Panc1 (cell line): Measurements from ENCODE around the gene HMOX1. TPM values are rescaled to one million over a fixed set of nuclear protein-coding genes. Genes with fewer than 3 reads are reported as not detected.

Experiments used
- ATAC-seq: fragments of 200-7000 bp; cut with Tn5 transposase; 2 replicates; pipeline ENCODE4 v1.9.1; 2020; ENCODE audit warnings: mild to moderate bottlenecking, moderate library complexity
- BruUV-seq: library from RNA; stranded (reverse); fragments of 400-500 nt; replicated peaks from 2 replicates; lab custom pipeline; 2021; lab: Mats Ljungman, UMichigan
- CTCF ChIA-PET: fragments of 300-600 bp; sonication (Branson Sonifier 250); formaldehyde crosslinking; loops from one replicate; lab custom pipeline; 2022; ENCODE audit warnings: antibody characterized with exemption; lab: Charles Lee
- POLR2A ChIA-PET: fragments of 300-600 bp; sonication (Branson Sonifier 250); formaldehyde crosslinking; loops from one replicate; lab custom pipeline; 2022; ENCODE audit warnings: antibody characterized with exemption; lab: Charles Lee
- DNase-seq: peaks from one replicate; pipeline ENCODE4 v3.0.0-alpha.2; 2010; ENCODE audit warnings: low read depth, low spot score
- H3K27ac ChIP-seq: 2 replicates; pipeline ENCODE4 v1.5.1; 2011; ENCODE audit warnings: mild to moderate bottlenecking, low read length, inconsistent platforms
- H3K27me3 ChIP-seq: fragments of 200-500 bp; sonication (Bioruptor generic); 2 replicates; pipeline ENCODE4 v1.6.0; 2014; ENCODE audit warnings: low read length, inconsistent platforms; ENCODE audit not compliant: control insufficient read depth, insufficient read depth
- H3K36me3 ChIP-seq: fragments of 200-500 bp; sonication (Bioruptor generic); 2 replicates; pipeline ENCODE4 v1.5.1; 2014; ENCODE audit warnings: inconsistent platforms, mild to moderate bottlenecking, low read length, moderate library complexity; ENCODE audit not compliant: control insufficient read depth, insufficient read depth
- H3K4me1 ChIP-seq: 2 replicates; pipeline ENCODE4 v1.5.1; 2011; ENCODE audit warnings: inconsistent platforms, mild to moderate bottlenecking, low read length, moderate library complexity; ENCODE audit not compliant: control insufficient read depth, insufficient read depth
- H3K4me3 ChIP-seq, 2 experiments: 2 replicates each; pipeline ENCODE4 v1.5.1; 2011 to 2012; ENCODE audit warnings: low read depth in 2 of 2, low read length in 2 of 2, mild to moderate bottlenecking in 2 of 2, inconsistent platforms in 1 of 2, moderate library complexity in 1 of 2
- H3K9me3 ChIP-seq: fragments of 200-500 bp; sonication (Bioruptor generic); 2 replicates; pipeline ENCODE4 v1.5.1; 2014; ENCODE audit warnings: low read depth, mild to moderate bottlenecking, inconsistent platforms, low read length, moderate library complexity; ENCODE audit not compliant: control insufficient read depth, insufficient read depth
- POLR2AphosphoS5 ChIP-seq: IDR thresholded peaks from 2 replicates; pipeline ENCODE4 v1.6.1; 2012; ENCODE audit warnings: mild to moderate bottlenecking, low read depth, low read length, moderate library complexity
- SIN3A ChIP-seq: IDR thresholded peaks from 2 replicates; pipeline ENCODE4 v1.6.1; 2012; ENCODE audit warnings: low read depth, mild to moderate bottlenecking, low read length, moderate library complexity, borderline replicate concordance; ENCODE audit not compliant: insufficient read depth
- TCF7L2 ChIP-seq: IDR thresholded peaks from 2 replicates; pipeline ENCODE4 v1.6.1; 2011; ENCODE audit warnings: mild to moderate bottlenecking, low read depth, low read length, inconsistent platforms
- in situ Hi-C: cut with HindIII; loops from 2 replicates; pipeline ENCODE4 v1.10.0; 2016; ENCODE audit warnings: low sequenced_read_pairs, low pct_unique_long_range_greater_than_20kb
- intact Hi-C: fragments of 100-400 bp; cut with micrococcal nuclease; formaldehyde crosslinking; loops from one replicate; pipeline ENCODE4 v1.10.0; 2022; ENCODE audit not compliant: unreplicated experiment
- total RNA-seq: library from RNA; stranded (reverse); gene quantifications from one replicate; pipeline ENCODE4 v1.2.1, GENCODE V29; 2021; ENCODE audit not compliant: unreplicated experiment
- TF ChIP-seq, protein P1 (sequence below), 2 experiments: IDR thresholded peaks; 2 replicates each; pipeline ENCODE4 v1.6.1; 2011 to 2012; ENCODE audit warnings: low read depth in 2 of 2, control low read depth in 1 of 2, low read length in 1 of 2, mild to moderate bottlenecking in 1 of 2, moderate library complexity in 1 of 2; ENCODE audit not compliant: insufficient read depth in 1 of 2
- TF ChIP-seq, protein P2 (sequence below): fragments of 450-650 bp; IDR thresholded peaks from 2 replicates; pipeline ENCODE4 v1.5.1; 2017; ENCODE audit warnings: mild to moderate bottlenecking

Gene HMOX1
- total RNA-seq, 1 experiment from 2014 or later = 105 TPM

DNA sequence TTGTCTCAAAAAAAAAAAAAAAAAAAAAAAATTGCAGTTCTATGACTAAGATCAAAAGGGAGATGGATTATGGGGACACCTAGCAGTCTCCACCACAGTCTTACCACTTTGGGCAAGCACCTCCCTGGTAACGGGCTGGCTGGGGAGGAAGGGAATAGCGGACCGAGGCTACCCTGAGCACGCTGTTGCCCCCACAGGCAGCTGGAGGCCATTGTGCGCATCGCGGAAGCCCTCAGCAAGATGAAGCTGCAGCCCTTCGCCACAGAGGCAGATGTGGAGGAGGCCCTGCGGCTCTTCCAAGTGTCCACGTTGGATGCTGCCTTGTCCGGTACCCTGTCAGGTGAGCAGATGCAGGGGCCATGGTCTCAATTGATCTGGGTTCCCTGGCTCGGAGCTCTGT is 40.2 kb downstream of the HMOX1 start:
- Histone ChIP-seq H3K27ac (no peak overlapping the region), H3K36me3 (no peaks in the 10 kb centered on the region), H3K27me3 (no peaks in the 10 kb centered on the region), H3K4me1 (0 out of 2 replicates have a peak, but pooled peaks cover 3% of the 10 kb centered on the region), H3K9me3 (no peaks in the 10 kb centered on the region), H3K4me3 (no peak overlapping the region)
- BruUV-seq = no TSS peak
- in situ Hi-C loops = no loop called here
- intact Hi-C loops = no loop called here
- ChIA-PET POLR2A (interaction anchor here (0.7 kb wide), 1 partner anchor 228 kb away, joined by 11 read pairs; no protein-coding TSS in a partner anchor), CTCF (interaction anchor here (0.7 kb wide), 1 partner anchor 69 kb away, joined by 3 read pairs; no protein-coding TSS in a partner anchor)
- TF ChIP-seq, protein P1, sequence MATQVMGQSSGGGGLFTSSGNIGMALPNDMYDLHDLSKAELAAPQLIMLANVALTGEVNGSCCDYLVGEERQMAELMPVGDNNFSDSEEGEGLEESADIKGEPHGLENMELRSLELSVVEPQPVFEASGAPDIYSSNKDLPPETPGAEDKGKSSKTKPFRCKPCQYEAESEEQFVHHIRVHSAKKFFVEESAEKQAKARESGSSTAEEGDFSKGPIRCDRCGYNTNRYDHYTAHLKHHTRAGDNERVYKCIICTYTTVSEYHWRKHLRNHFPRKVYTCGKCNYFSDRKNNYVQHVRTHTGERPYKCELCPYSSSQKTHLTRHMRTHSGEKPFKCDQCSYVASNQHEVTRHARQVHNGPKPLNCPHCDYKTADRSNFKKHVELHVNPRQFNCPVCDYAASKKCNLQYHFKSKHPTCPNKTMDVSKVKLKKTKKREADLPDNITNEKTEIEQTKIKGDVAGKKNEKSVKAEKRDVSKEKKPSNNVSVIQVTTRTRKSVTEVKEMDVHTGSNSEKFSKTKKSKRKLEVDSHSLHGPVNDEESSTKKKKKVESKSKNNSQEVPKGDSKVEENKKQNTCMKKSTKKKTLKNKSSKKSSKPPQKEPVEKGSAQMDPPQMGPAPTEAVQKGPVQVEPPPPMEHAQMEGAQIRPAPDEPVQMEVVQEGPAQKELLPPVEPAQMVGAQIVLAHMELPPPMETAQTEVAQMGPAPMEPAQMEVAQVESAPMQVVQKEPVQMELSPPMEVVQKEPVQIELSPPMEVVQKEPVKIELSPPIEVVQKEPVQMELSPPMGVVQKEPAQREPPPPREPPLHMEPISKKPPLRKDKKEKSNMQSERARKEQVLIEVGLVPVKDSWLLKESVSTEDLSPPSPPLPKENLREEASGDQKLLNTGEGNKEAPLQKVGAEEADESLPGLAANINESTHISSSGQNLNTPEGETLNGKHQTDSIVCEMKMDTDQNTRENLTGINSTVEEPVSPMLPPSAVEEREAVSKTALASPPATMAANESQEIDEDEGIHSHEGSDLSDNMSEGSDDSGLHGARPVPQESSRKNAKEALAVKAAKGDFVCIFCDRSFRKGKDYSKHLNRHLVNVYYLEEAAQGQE (IDR thresholded peaks at IDR 0.05; ENCODE audit: insufficient read depth in 1 of 2, low read depth in 2 of 2, low read length in 1 of 2) = no peak
- TF ChIP-seq, protein P2, sequence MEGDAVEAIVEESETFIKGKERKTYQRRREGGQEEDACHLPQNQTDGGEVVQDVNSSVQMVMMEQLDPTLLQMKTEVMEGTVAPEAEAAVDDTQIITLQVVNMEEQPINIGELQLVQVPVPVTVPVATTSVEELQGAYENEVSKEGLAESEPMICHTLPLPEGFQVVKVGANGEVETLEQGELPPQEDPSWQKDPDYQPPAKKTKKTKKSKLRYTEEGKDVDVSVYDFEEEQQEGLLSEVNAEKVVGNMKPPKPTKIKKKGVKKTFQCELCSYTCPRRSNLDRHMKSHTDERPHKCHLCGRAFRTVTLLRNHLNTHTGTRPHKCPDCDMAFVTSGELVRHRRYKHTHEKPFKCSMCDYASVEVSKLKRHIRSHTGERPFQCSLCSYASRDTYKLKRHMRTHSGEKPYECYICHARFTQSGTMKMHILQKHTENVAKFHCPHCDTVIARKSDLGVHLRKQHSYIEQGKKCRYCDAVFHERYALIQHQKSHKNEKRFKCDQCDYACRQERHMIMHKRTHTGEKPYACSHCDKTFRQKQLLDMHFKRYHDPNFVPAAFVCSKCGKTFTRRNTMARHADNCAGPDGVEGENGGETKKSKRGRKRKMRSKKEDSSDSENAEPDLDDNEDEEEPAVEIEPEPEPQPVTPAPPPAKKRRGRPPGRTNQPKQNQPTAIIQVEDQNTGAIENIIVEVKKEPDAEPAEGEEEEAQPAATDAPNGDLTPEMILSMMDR = no peak
- TF ChIP-seq SIN3A (no peak), TCF7L2 (no peak), POLR2AphosphoS5 (no peak)
- ATAC-seq (no peak), DNase-seq (no peak)

DNA sequence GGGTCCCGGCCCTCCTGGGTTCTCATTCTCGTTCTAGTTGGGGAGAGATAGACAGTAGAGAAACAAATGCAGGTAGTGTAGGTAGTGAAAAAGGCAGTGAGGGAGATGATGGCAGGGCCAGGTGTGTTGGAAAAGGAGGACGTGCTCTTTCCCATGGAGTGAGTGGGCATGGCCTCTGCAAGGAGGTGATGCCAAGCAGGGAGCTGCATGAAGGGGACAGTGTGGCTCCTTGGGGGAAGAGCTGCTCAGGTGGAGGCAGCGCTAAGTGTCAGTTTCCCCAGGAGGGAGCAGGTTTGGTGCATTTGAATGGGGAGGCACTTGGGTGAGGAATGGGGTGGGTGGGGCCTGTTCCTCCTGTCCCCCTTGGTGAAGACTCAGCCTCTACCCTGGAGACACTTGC is 41.2 kb downstream of the HMOX1 start:
- in situ Hi-C loops (no loop called here), intact Hi-C loops (no loop called here)
- DNase-seq (no peak), ATAC-seq (no peak)
- TF ChIP-seq, protein P2 = no peak
- TF ChIP-seq POLR2AphosphoS5 = no peak
- TF ChIP-seq, protein P1 (IDR thresholded peaks at IDR 0.05; ENCODE audit: insufficient read depth in 1 of 2, low read depth in 2 of 2, low read length in 1 of 2) = no peak
- no peak for TF ChIP-seq TCF7L2
- no peak for TF ChIP-seq SIN3A
- Histone ChIP-seq H3K36me3 (no peaks in the 10 kb centered on the region), H3K9me3 (no peaks in the 10 kb centered on the region), H3K27me3 (no peaks in the 10 kb centered on the region), H3K4me1 (peaks cover 11% of the 10 kb centered on the region), H3K27ac (no peak overlapping the region), H3K4me3 (no peak overlapping the region)
- ChIA-PET CTCF (no interaction called here), POLR2A (no interaction called here)
- no TSS peak for BruUV-seq
